Gastrocnemius medialis (tissue), 4 donors: Measurements from ENCODE around the gene TINAGL1. TPM values are rescaled to one million over a fixed set of nuclear protein-coding genes. Genes with fewer than 3 reads are reported as not detected.

Experiments
- ATAC-seq, 2 donors: fragments of 150-250 bp; one replicate each; pipeline ENCODE4 v1.9.1; 2016
- DNase-seq, 2 donors: peaks; one replicate each; pipeline ENCODE4 v3.0.0-alpha.2; 2019
- H3K27ac ChIP-seq, 4 donors: fragments of 200-600 bp; sonication (generic); 1 replicate in 1 of 4; 2 replicates in 3 of 4; pipeline ENCODE4 v1.5.1; 2016 to 2018; ENCODE audit warnings: mild to moderate bottlenecking in 2 of 4, moderate library complexity in 1 of 4
- H3K27me3 ChIP-seq, 3 donors: fragments of 200-600 bp; sonication (generic) in 2 of 3; 1 replicate in 1 of 3; 2 replicates in 2 of 3; pipeline versions ENCODE4 v1.5.1 to v1.6.0; 2016 to 2019; ENCODE audit warnings: mild to moderate bottlenecking in 1 of 3, moderate library complexity in 1 of 3
- H3K36me3 ChIP-seq, 2 donors: fragments of 200-600 bp; sonication (generic) in 1 of 2; one replicate each; pipeline ENCODE4 v1.5.1; 2017 to 2018
- H3K4me1 ChIP-seq, 2 donors: fragments of 200-600 bp; sonication (generic) in 1 of 2; one replicate each; pipeline ENCODE4 v1.5.1; 2016 to 2017; ENCODE audit warnings: mild to moderate bottlenecking in 2 of 2
- H3K4me3 ChIP-seq, 4 donors: fragments of 200-600 bp; sonication (generic) in 3 of 4; 1 replicate in 1 of 4; 2 replicates in 3 of 4; pipeline ENCODE4 v1.5.1; 2016 to 2019; ENCODE audit warnings: mild to moderate bottlenecking in 2 of 4
- H3K9me3 ChIP-seq, 3 donors: fragments of 200-600 bp; sonication (generic) in 2 of 3; 1 replicate in 1 of 3; 2 replicates in 2 of 3; pipeline ENCODE4 v1.5.1; 2016 to 2019
- CTCF ChIP-seq, 5 experiments: fragments of 450-650 bp in 3 of 5; fragments of 200-600 bp in 2 of 5; sonication (generic) in 2 of 5; IDR thresholded peaks in 4 of 5; conservative IDR thresholded peaks in 1 of 5; 1 replicate in 4 of 5; 2 replicates in 1 of 5; pipeline ENCODE4 v1.5.1; 2016 to 2019; ENCODE audit warnings: antibody characterized with exemption in 5 of 5, mild to moderate bottlenecking in 3 of 5, moderate library complexity in 3 of 5
- POLR2A ChIP-seq, 2 donors: fragments of 450-650 bp; IDR thresholded peaks; one replicate each; pipeline ENCODE4 v1.6.1; 2017; ENCODE audit warnings: antibody characterized with exemption in 2 of 2, mild to moderate bottlenecking in 2 of 2, moderate library complexity in 2 of 2
- in situ Hi-C, 4 donors: fragments of 200-750 bp; cut with MboI; loops; one replicate each; pipeline versions ENCODE4 v1.15.0 to v1.8.0; 2017; ENCODE audit warnings: low sequenced_read_pairs in 4 of 4
- intact Hi-C: fragments of 100-400 bp; cut with DNase I; formaldehyde crosslinking; loops from one replicate; pipeline ENCODE4 v1.15.1; 2023; ENCODE audit warnings: low total_unique reads
- total RNA-seq, 4 donors: library from RNA; depleted of rRNA; stranded (reverse); fragments of >200 nt; gene quantifications; one replicate each; pipeline versions ENCODE4 v1.1.0 to v1.2.3, GENCODE V29; 2016

Gene TINAGL1
- total RNA-seq, 4 donors from 2014 or later, result 50.3 to 120 (median 105) TPM

GRCh38 chr1:31591425-31592093 is 15.2 kb downstream of the TINAGL1 start:
- Histone ChIP-seq H3K27ac (no peak overlapping the region), H3K9me3 (no peaks in the 10 kb centered on the region), H3K4me1 (peaks cover 5 to 12% of the 10 kb centered on the region in 2 donors), H3K36me3 (no peaks in the 10 kb centered on the region), H3K27me3 (peaks cover 0 to 13% (median 6%) of the 10 kb centered on the region in 3 donors), H3K4me3 (no peak overlapping the region)
- in situ Hi-C loops (no loop called here), intact Hi-C loops (no loop called here)
- ATAC-seq, result no peak
- DNase-seq, result no peak
- TF ChIP-seq CTCF (IDR thresholded peaks at IDR 0.05 in 4 of 5, conservative IDR thresholded peaks at IDR 0.05 in 1 of 5), result no peak
- no peak for TF ChIP-seq POLR2A (IDR thresholded peaks at IDR 0.05)

GRCh38 chr1:31592132-31592531 is 15.8 kb downstream of the TINAGL1 start:
- Histone ChIP-seq H3K4me3 (no peak overlapping the region), H3K36me3 (no peaks in the 10 kb centered on the region), H3K4me1 (peaks cover 5 to 11% of the 10 kb centered on the region in 2 donors), H3K9me3 (no peaks in the 10 kb centered on the region), H3K27ac (no peak overlapping the region), H3K27me3 (peaks cover 0 to 9% (median 6%) of the 10 kb centered on the region in 3 donors)
- in situ Hi-C loops, result no loop called here
- DNase-seq, result no peak
- ATAC-seq, result no peak
- intact Hi-C loops, result no loop called here
- TF ChIP-seq CTCF (IDR thresholded peaks at IDR 0.05 in 4 of 5, conservative IDR thresholded peaks at IDR 0.05 in 1 of 5), result no peak
- no peak for TF ChIP-seq POLR2A (IDR thresholded peaks at IDR 0.05)

GRCh38 chr1:31593136-31593665 is 16.9 kb downstream of the TINAGL1 start:
- no peaks in the 10 kb centered on the region for H3K9me3 ChIP-seq
- peaks cover 0 to 1% of the 10 kb centered on the region in 2 donors for H3K4me1 ChIP-seq
- H3K27ac ChIP-seq, result no peak overlapping the region
- DNase-seq (no peak), ATAC-seq (no peak)
- peaks cover 0 to 9% (median 6%) of the 10 kb centered on the region in 3 donors for H3K27me3 ChIP-seq
- TF ChIP-seq CTCF (IDR thresholded peaks at IDR 0.05 in 4 of 5, conservative IDR thresholded peaks at IDR 0.05 in 1 of 5) (no peak), POLR2A (IDR thresholded peaks at IDR 0.05) (no peak)
- H3K36me3 ChIP-seq, result no peaks in the 10 kb centered on the region
- in situ Hi-C loops (no loop called here), intact Hi-C loops (no loop called here)
- H3K4me3 ChIP-seq, result no peak overlapping the region

- H3K4me1 ChIP-seq, result no peaks in the 10 kb centered on the region
- no peak overlapping the region for H3K4me3 ChIP-seq
- peak; percentile 48 to 59 for DNase-seq
- no peak overlapping the region for H3K27ac ChIP-seq
- peaks cover 0 to 6% (median 3%) of the 10 kb centered on the region in 3 donors for H3K27me3 ChIP-seq
- no peaks in the 10 kb centered on the region for H3K9me3 ChIP-seq
- TF ChIP-seq POLR2A (IDR thresholded peaks at IDR 0.05), result no peak
- peak; percentile 68 to 92 (median 77) for TF ChIP-seq CTCF (IDR thresholded peaks at IDR 0.05 in 4 of 5, conservative IDR thresholded peaks at IDR 0.05 in 1 of 5)
- ATAC-seq, result peak; percentile 81 to 87
- in situ Hi-C loops, result no loop called here
- intact Hi-C loops, result loop anchor here (1.0 kb wide), 1 partner anchor 30 kb away; no protein-coding TSS in a partner anchor
- no peaks in the 10 kb centered on the region for H3K36me3 ChIP-seq
Measured at GRCh38 chr1:31593770-31594632, 17.7 kb downstream of the TINAGL1 start.
